Mucosa of stomach (tissue), 1 donor: ENCODE results near the gene TFB2M.
"Not testable (repeated sequence)": the region's sequence is repeated elsewhere in the genome, so short reads cannot be mapped to it uniquely, and the experiment has no call there.

Experiments used
- H3K27me3 ChIP-seq: one replicate; pipeline ENCODE4 v1.7.0; 2013; ENCODE audit warnings: mild to moderate bottlenecking, low read length; ENCODE audit not compliant: control insufficient read depth, insufficient read depth
- H3K36me3 ChIP-seq: one replicate; pipeline ENCODE4 v1.7.0; 2013; ENCODE audit warnings: low read length; ENCODE audit not compliant: control insufficient read depth, insufficient read depth
- H3K4me1 ChIP-seq: one replicate; pipeline ENCODE4 v1.7.0; 2013; ENCODE audit warnings: mild to moderate bottlenecking, low read length; ENCODE audit not compliant: control insufficient read depth, insufficient read depth
- H3K4me3 ChIP-seq: one replicate; pipeline ENCODE4 v1.7.0; 2013; ENCODE audit warnings: low read length
- H3K9ac ChIP-seq: one replicate; pipeline ENCODE4 v1.7.0; 2013; ENCODE audit warnings: mild to moderate bottlenecking, low read length, moderate library complexity
- H3K9me3 ChIP-seq: one replicate; pipeline ENCODE4 v1.7.0; 2013; ENCODE audit warnings: mild to moderate bottlenecking, low read length, moderate library complexity; ENCODE audit not compliant: control insufficient read depth
- donor health status: Pancreatic carcinoma.

The TFB2M gene

DNA sequence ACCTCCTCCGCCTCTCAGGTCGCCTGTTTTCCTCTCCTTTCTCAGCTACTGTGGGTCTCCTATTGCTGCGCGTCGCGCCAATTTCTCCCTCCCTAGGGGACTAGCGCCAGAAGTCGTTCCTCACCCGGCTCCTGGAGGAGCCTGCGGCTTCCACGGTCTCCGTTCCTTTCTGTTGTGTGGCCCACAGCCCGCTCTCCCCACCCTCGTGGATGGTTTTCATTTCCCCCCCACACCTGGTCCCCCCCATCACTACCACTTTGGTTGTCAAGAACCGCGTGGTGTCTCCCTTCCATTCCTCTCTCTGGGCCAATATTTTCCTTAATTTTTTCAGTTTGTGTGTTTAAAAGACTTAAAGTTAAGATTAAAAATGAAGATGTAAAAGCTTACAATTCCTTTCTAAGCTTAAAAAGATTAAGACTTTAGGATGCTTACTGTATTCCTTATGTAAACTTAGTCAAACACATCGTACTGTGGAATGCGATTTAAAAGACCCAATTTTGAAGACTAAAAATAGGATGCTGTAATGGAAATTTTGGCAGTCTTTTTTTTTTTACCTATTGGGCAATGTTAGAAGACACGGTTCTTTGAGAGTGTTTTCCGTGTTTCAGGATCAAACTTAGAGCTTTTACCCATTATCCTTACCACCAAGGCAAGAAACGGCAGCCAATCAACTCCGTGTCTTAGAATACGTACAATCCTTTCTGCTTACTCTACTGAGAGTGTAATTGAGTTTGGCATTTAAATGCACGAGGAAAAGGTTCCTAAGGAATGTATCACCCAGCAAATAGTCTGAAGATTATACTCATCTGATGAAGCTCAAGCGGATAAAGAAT, 968 bp upstream of the TFB2M start:
- H3K4me3 ChIP-seq = peak overlapping the region; percentile 94
- H3K4me1 ChIP-seq = peaks cover 12% of the 10 kb centered on the region
- H3K27me3 ChIP-seq = no peaks in the 10 kb centered on the region
- no peaks in the 10 kb centered on the region for H3K9me3 ChIP-seq
- peak overlapping the region; percentile 96 for H3K9ac ChIP-seq
- no peaks in the 10 kb centered on the region for H3K36me3 ChIP-seq

DNA sequence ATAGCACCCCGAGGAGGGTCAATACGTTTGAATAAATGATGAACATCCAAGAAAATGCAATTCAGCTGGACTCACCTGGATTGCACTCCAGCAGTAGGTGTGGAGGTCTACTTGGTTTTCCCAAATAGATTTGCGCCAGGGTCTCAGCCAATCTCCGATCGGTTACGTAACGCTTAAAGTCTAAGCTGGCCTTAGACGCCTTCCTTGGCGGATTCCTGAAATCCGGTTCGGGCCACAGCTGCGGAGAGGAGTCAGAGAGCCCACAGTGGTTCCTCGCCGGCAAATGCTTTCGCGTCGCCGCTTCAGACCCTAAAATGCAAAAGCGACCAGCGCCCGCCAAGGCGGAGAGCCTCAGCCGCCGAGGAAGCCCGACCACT, 322 bp downstream of the TFB2M start:
- H3K4me3 ChIP-seq = peak overlapping the region; percentile 95
- no peaks in the 10 kb centered on the region for H3K27me3 ChIP-seq
- no peaks in the 10 kb centered on the region for H3K9me3 ChIP-seq
- H3K36me3 ChIP-seq = no peaks in the 10 kb centered on the region
- peak overlapping the region; percentile 80 for H3K9ac ChIP-seq
- H3K4me1 ChIP-seq = peaks cover 12% of the 10 kb centered on the region

DNA sequence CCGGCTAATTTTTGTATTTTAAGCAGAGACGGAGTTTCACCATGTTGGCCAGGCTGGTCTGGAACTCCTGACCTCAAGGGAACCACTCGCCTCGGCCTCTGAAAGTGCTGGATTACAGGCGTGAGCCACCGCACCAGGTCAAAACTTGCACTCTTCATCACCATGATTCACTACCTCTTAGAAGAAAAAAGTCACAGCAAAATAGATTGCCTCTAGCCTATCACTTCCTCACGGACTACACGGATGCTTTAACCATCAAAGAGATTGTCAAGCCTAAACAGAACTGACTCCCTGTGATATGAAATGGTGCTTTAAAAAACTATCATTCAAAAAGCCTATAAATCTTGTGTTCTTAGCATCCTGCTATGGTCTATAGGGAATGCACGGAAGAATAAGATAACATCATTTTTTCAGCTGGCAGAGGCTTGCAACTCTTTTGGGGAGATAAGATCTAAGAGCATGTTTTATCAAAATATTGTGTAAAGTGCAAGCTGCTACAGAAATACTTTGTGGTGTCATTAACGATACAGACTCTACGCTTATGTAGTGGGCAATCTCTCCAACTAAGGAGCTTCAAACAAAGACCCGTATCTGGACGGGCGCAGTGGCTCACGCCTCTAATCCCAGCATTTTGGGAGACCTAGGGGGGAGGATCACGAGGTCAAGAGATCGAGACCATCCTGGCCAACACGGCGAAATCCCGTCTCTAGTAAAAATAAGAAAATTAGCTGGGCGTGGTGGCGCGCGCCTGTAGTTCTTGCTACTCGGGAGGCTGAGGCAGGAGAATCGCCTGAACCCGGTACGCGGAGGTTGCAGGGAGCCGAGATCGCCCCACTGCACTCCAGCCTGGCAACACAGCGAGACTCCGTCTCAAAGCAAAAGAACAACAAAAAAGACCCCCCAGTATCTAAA, 966 bp downstream of the TFB2M start:
- no peaks in the 10 kb centered on the region for H3K9me3 ChIP-seq
- peak overlapping the region; percentile 95 for H3K4me3 ChIP-seq
- peak overlapping the region; percentile 80 for H3K9ac ChIP-seq
- peaks cover 8% of the 10 kb centered on the region for H3K4me1 ChIP-seq
- no peaks in the 10 kb centered on the region for H3K36me3 ChIP-seq
- no peaks in the 10 kb centered on the region for H3K27me3 ChIP-seq

DNA sequence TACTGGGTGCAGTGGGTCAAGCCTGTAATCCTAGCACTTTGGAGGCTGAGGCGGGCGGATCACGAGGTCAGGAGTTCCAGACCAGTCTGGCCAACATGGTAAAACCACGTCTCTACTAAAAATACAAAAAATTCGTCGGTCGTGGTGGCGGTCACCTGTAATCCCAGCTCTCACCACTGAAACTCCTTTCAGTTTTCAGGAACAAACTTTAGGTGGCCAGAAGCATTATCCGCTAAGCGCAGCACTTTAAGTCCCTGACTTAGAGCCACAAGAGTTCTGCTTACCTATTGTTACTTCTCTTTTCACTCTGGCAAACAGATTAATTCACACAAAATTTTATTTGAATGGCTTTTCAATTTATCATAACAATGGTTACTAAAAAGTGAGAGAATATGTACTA, 5.2 kb downstream of the TFB2M start:
- not testable (repeated sequence) for H3K4me1 ChIP-seq, H3K36me3 ChIP-seq

DNA sequence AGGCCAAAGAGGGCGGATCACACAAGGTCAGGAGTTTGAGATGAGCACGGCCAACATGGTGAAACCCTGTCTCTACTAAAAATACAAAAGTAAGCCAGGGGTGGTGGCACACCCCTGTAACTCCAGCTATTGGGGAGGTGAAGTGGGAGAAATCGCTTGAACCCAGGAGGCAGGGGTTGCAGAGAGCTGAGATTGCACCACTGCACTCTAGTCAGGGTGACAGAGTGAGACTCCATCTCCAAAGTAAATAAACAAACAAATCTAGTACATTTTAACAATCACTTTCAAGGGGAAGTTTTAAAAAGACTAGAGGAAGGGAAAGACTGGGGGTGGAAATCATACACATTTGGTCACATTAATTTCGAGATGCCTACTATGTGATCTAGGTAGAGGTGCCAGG, 6.8 kb downstream of the TFB2M start:
- H3K9ac ChIP-seq = no peak overlapping the region
- H3K27me3 ChIP-seq = no peaks in the 10 kb centered on the region
- H3K36me3 ChIP-seq = peaks cover 5% of the 10 kb centered on the region
- no peaks in the 10 kb centered on the region for H3K9me3 ChIP-seq
- H3K4me3 ChIP-seq = no peak overlapping the region
- no peaks in the 10 kb centered on the region for H3K4me1 ChIP-seq

More for the DNA sequence above, 5.2 kb downstream of the TFB2M start:
- not testable (repeated sequence) for H3K4me3 ChIP-seq, H3K9ac ChIP-seq, H3K27me3 ChIP-seq, H3K9me3 ChIP-seq

DNA sequence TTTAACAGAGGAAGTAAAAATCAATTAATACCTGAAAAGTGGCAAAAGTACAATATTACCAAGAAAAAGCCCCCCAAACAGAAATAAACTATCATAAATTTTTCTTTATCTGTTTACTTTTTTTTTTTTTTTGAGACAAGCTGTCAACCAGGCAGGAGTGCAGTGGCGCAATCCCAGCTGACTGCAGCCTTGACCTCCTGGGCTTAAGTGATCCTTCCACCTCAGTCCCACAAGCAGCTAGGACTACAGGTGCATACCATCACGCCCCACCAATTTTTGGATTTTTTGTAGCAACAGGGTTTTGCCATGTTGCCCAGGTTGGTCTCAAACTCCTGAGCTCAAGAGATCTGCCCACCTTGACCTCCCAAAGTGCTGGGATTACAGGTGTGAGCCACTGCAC, 8.0 kb downstream of the TFB2M start:
- H3K9ac ChIP-seq = no peak overlapping the region
- no peaks in the 10 kb centered on the region for H3K4me1 ChIP-seq
- no peaks in the 10 kb centered on the region for H3K27me3 ChIP-seq
- no peak overlapping the region for H3K4me3 ChIP-seq
- peaks cover 5% of the 10 kb centered on the region for H3K36me3 ChIP-seq
- H3K9me3 ChIP-seq = no peaks in the 10 kb centered on the region

DNA sequence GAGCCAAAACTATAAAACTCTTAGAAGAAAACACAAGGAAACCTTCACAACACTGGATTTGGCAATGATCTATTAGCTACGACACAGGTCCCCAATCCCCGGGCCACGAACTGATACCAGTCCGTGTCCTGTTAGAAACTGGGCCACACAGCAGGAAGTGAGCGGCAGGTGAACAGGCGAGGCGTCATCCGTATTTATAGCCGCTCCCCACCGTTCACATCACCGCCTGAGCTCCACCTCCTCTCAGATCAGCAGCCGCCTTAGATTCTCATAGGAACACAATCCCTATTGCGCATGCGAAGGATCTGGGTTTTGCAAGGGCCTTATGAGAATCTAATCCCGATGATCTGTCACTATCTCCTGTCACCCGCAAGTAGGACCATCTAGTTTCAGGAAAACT, 11.9 kb downstream of the TFB2M start:
- Histone ChIP-seq H3K36me3 (peaks cover 5% of the 10 kb centered on the region), H3K4me1 (no peaks in the 10 kb centered on the region), H3K9ac (no peak overlapping the region), H3K4me3 (no peak overlapping the region), H3K27me3 (no peaks in the 10 kb centered on the region), H3K9me3 (no peaks in the 10 kb centered on the region)

DNA sequence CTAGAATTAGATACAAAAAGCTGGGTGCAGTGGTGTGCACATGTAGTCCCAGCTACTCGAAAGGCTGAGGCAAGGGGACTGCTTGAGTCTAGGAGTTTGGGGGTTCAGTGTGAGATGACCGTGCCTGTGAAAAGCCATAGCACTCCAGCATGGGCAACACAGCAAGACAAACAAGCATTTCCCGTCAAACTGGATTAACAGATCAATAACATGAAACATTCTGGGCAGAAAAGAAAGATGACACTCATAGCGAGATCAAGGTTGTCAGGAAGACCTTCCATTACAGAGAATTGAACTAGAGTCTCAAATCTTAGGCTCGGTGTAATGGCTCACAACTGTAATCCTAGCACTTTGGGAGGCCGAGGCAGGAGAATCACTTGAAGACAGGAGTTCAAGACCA, 14.0 kb downstream of the TFB2M start:
- Histone ChIP-seq H3K36me3 (peaks cover 5% of the 10 kb centered on the region), H3K27me3 (no peaks in the 10 kb centered on the region), H3K9me3 (no peaks in the 10 kb centered on the region), H3K9ac (no peak overlapping the region), H3K4me3 (no peak overlapping the region), H3K4me1 (no peaks in the 10 kb centered on the region)

DNA sequence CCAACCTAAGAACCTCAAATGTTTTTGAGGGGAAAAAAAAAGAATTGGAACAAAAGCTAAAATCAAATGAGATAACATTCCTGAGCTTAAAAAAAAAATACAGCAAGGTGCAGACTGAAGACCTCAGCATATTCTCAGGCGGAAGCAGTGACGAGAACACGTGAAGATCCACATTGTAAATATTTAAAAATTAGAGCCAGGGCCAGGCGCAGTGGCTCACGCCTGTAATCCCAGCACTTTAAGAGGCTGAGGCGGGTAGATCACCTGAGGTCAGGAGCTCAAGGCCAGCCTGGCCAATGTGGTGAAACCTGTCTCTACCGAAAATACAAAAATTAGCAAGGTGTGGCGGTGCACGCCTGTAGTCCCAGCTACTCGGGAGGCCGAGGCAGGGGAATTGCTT, 15.7 kb downstream of the TFB2M start:
- peaks cover 5% of the 10 kb centered on the region for H3K36me3 ChIP-seq
- H3K9me3 ChIP-seq = no peaks in the 10 kb centered on the region
- H3K4me3 ChIP-seq = no peak overlapping the region
- H3K27me3 ChIP-seq = no peaks in the 10 kb centered on the region
- H3K9ac ChIP-seq = no peak overlapping the region
- no peaks in the 10 kb centered on the region for H3K4me1 ChIP-seq

DNA sequence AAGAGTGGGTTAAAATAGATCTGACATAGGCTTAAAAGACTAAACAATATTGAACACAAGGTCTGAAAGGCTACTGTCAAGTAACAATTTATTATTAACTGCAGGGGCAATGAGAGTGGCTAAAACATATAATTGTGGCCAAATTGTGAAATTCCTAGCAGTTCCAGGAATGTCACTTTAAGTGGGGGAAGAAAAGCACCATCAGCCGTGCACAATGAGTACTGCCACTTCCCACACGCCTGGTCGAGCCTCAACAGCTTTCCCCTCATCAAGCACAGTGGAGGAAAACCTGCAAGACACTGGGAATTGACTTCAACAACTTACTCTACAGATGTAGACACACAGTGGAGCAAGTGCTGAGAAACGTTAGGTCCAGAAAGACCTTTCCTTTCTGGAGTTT, 16.4 kb downstream of the TFB2M start:
- Histone ChIP-seq H3K36me3 (no peaks in the 10 kb centered on the region), H3K27me3 (no peaks in the 10 kb centered on the region), H3K9ac (no peak overlapping the region), H3K4me3 (no peak overlapping the region), H3K4me1 (no peaks in the 10 kb centered on the region), H3K9me3 (no peaks in the 10 kb centered on the region)

DNA sequence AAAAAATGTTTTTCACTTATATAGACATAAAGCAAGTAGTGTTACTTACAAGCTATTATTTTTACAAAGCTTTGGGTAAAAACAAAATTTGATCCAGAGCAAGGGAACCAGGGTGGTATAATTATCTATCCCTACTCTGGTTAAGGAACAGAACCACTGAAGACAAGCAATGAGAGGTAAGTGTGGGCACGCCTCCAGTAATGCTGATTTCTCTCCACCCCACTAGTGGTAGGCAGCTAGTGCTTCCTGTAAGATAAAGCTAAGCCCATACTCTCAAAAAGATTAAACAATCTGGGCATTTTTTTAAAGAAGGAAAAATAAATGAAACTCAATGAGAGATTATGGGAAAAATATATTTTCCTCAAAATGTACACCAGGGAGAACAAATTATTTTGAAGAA, 22.1 kb downstream of the TFB2M start:
- Histone ChIP-seq H3K4me3 (no peak overlapping the region), H3K36me3 (peaks cover 5% of the 10 kb centered on the region), H3K4me1 (no peaks in the 10 kb centered on the region), H3K9me3 (no peaks in the 10 kb centered on the region), H3K27me3 (no peaks in the 10 kb centered on the region), H3K9ac (no peak overlapping the region)

DNA sequence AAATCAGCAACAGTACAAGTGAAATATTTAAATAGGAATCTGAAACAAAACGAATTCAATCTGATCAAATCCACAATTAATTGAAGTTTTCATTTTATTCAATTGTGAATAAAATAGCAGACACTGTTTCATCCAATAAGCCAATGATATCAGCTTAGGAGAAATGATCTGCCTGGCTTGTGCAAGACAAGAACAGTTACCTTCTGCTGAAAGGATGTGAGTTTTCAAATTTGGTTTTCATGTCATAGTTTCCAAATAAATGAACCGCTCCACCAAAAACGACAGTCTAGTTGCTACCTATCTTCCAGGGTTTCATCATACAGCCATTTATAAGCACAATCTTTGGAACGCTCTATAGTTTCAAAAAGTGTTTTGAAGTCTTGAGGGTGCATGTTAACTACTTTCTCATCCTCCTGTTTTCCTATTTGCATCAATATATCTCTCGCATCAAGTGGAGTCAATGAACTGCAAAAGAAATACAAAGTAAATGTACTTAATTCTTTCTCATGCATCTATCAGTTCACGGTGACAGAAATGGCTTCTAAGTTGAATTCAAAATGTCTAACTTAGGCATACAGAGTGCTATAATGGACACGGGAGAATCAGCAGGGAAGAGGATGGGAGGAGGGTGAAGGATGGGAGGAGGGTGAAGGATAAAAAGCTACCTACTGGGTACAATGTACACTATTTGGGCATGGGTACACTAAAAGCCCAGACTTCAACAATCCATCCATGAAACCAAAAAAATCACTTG, 25.1 kb downstream of the TFB2M start:
- Histone ChIP-seq H3K4me3 (no peak overlapping the region), H3K36me3 (peaks cover 5% of the 10 kb centered on the region), H3K9me3 (no peaks in the 10 kb centered on the region)

More for the DNA sequence above, 25.1 kb downstream of the TFB2M start:
- peaks cover 9% of the 10 kb centered on the region for H3K4me1 ChIP-seq
- no peaks in the 10 kb centered on the region for H3K27me3 ChIP-seq
- H3K9ac ChIP-seq = no peak overlapping the region
